ENCODE measurements around the gene NDUFS7.
A peak's percentile ranks its signal among the peaks of the same experiment; 100 is the strongest.

Gene NDUFS7

DNA sequence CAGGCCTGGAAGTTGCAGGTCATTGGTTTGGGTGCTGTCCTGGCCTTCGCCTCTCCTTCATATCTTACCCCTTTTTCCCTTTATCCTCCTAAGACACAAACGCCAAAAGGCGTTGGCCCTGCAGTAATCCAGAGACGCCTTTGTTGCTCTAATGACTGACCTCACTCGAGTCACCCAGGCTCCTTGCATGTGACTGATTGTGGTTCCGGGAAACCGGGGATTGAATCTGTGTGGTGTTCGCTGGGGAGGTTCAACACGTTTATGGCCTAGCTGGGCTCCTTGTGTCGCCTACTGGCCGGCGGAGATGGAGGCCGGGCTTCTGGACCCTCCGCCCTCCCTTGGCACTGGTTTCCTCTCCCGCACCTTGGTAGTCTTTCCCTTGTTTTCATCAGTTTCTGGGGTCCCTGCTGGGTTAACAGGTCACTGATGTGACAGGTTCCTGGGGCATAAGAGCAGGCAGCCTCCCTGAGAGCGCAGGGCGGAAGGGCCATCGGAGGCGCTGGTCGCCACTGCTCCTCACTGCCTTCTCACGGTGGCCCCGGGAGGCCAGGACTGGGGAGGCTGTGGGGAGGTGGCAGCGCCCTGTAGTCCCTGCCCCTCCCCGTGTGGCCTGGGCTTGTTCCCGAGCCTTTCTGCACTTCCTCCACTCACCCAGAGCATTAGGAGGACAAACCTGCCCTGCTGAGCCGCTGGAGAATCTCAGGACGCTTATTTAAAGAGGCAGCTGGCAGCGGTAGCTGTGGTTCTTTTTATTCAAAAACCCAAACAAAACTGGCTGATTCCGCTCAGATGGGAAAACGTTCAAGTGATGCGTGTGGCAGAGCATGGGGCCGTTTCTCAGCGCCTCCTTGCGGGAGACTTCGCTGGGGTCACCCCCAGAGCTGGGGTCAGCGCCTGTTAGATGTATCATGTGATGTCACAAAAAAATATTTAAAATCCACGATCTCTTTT lies 18.1 kb upstream of the NDUFS7 start:
- DNase-seq, result no peak

DNA sequence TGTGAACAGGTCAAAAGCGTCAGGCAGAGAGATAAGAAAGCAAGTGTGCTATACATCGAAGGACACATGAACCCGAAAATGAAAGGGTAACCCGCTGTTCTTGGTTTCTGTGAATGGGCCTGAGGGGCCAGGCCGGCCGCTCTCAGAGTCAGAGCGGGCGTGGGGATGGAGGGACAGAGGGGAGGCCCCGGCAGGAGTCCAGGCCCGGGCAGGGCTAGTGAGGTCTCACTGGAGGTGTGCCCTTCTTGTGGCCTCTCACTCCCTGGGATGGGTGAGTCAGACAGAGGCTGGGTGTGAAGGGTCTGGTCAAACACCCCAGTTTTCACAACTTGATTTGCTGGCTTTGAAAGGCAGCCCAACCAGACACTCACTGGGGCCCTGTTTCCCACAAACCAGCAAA lies 17.4 kb upstream of the NDUFS7 start:
- no peak for DNase-seq

DNA sequence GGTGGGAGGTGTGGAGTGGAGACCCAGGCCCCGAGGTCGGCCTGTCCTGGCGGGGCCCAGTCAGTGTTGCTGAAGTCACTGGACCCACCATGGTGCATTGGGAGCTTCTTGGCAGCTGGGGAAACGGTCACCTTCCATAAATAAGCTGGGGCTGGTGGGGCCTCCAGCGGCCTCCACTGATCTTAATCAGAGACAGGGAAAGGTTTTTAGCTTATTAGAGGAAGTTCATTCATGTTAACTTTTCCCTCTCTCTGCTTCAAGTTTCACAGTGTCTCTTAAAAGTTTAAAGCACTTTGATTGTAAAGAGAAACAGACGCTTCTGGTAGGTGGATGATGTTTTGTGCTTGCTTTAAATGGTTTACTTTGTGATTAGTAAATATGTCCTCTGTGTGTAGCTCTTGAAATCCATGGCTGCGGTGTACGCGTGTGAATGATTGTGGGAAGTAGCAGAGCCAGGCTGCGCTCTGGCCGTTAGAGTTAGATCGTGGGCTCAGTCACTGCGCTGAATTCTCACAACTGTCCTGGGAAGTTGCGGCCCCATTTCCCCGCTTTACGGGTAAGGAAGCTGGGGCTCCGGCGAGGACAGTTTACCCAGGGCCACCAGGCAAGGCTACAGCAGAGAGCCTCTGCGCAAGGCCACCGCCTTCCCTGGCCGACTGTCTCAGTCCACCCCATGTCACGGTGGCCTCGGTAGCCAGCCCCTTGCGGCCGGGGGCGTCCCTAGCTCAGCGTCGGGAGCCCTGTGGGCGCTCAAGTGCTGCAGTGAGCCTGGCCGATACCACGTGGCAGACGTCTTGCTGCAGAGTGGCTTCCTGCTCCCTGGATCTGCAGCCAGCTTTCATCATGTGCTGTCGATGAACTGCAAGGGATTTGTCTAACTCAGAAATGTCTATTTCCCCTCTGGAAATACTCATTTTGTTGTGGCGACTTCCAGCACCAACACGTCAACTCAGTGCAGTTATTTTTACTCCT lies 16.5 kb upstream of the NDUFS7 start:
- DNase-seq, result no peak

DNA sequence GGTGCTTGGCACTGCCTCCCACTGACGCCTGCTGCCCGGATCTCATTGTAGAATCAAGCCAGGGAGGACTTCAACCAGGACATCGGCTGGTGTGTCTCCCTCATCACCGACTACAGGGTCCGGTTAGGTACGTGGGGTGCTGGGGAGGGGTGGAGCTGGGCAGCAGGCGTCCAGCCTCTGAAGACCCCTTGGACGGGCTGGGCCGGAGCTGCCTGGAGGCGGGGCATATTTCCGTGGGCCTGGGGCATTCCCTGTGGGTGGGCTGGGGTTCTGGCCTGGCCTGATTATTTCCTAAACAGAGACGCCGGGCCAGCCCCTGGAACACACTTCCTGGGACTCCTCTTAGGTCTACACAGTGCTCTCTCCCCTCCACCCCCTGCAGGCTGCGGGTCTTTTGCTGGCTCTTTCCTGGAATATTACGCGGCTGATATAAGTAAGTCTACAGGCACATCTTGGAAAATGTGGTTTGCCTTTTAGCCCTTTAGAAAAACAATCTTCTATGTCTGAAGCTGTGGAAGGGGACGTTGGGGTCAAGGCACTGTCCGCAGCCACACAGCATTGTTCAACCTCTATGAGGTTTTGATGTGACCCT lies 14.4 kb upstream of the NDUFS7 start:
- no peak for DNase-seq

DNA sequence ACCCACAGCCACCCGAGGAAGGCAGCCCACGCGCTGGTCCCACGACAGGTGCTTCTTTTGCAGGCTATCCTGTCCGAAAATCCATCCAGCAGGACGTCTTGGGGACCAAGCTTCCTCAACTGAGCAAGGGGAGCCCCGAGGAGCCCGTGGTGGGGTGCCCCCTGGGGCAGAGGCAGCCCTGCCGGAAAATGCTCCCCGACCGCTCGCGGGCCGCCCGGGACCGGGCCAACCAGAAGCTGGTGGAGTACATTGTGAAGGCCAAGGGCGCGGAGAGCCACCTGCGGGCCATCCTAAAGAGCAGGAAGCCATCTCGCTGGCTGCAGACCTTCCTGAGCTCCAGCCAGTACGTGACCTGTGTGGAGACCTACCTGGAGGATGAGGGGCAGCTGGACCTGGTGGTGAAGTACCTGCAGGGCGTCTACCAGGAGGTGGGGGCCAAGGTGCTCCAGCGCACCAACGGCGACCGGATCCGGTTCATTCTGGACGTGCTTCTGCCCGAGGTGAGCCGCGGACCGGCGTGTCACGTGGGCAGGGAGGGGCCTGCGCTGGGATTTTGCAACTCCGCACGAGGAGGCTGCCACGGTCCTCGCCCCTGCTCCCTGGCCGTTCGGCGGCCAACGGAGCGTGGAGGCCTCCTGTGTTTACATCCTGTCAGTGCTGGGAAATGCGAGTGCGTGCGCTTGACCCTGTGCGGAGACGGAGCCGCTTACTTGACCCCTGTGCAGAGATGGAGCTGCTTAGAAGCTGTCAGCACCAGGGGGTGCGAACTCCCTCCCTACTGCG lies 12.9 kb upstream of the NDUFS7 start:
- DNase-seq, result no peak

DNA sequence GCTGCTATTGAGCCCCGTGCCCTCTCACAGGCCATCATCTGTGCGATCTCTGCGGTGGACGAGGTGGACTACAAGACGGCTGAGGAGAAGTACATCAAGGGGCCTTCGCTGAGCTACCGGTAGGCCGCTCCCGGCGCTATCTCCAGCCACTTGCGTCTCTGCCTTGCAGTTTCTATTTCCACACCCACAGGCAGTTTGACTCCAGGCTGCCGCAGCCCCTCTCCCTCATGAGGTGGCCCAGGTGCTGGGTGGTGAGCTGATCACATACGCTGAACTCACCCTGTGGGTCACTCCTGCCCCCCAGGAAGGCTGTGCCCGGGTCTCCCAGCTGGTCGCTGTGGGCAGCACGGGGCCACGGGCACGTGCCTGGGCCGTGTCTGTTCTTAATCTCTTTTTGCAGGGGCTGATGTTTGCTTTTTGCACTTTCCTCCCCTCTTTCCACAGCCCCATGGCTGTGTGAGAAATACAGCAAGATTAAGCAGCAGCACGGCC lies 10.6 kb upstream of the NDUFS7 start:
- DNase-seq, result no peak

DNA sequence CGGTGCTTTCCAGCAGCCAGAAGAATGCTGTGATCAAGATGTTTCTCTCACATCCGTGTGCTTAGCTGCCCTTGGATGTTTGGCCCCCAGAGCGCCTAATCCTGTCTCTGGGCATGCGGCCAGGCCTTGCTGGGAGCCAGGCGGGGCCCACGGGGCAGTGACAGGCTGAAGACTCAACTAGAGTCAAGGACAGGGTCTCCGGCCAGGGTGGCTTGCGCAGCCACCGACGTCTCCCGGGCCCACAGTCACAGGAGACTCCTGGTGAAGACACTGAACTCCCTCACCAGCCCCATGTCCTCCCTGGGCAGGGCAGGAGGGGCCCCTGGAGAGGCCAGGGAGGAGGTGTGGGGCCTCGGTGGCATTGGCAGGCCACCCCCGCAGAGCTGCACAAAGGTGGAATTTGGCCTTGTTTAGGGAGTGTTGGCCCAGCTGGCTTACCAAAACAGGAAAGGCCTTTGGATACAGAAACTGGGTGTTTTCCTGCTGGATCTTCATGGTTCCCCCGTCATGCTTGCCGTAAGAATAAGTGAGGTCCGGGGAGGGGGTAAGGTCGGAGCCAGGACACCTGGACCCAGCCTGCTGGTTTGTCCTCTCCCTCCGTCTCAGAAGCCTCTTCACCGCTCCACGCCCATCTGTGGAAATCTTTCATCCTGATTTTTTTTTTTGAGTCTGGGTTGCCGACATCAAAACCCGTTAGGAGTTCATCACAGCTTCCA lies 10.0 kb upstream of the NDUFS7 start:
- DNase-seq, result no peak

DNA sequence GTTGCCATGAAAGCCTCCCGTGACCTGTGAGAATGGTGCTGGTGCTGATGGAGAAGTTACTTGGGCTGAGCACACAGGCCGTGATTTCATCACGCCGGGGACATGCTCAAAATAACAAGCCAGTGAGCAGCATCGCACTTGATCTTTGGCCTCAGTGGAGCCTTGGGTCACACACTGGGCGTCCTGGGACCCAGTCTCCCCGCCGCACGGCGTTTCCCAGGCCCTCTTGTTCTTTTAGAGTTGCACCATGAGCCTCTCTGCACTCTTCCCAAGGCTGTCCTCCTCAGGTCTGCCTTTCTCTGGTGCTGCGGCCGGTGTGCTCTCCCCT lies 9.5 kb upstream of the NDUFS7 start:
- DNase-seq, result no peak

DNA sequence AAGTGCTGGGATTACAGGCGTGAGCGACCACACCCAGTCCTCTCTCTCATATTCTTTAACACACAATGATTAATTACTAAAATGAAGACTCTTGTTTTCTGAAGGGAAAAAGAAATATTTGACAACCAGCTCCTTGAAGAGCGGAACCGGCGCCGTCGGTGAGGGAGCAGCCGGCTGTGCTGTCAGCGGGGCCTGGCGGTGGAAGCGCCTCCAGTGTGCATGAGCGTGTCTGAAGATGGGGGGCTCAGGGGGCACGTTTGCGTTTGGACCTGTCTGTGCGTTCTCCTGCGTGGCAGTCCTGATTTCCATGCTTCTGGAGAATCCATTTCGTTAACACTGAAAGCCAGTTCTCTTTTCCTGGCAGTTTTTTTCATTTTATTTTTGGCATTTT lies 7.3 kb upstream of the NDUFS7 start:
- DNase-seq, result no peak

DNA sequence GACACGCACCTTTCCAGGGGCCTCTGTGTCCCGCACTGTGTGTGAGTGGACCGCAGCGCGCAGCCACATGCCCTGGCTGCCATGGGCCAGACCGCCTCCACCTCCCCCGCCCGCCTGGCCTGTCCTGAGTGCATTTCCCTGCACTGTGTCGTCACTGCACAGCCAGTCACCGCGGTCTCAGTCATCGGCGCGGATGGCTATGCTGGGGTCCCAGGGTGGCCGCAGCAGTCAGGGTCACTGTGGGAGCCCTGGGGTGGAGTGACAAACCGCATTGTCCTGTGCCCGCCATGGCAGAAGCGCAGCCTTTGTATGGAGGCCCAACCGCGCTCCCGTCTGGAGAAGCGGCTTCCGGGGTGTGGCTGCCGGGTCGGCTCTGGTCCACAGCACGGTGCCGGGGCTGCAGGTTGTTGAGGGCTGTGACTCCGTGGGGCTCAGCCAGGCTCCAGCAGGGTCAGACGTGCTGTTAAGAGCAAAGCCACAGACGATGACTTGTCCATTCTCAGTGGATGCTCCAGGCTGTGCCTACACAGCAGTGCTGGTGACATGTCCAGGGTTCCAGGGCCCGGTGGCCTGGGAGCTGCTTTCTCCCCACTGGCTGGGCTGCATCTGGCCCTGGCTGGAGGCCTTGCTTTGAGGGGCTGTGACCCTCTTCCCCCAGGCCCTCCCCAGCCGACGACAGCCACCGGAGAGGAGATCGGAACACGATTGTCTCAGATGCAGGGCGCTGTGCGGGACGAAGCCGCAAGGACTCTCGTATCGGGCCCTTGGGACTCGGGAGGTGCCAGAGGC lies 6.3 kb upstream of the NDUFS7 start:
- DNase-seq, result no peak

DNA sequence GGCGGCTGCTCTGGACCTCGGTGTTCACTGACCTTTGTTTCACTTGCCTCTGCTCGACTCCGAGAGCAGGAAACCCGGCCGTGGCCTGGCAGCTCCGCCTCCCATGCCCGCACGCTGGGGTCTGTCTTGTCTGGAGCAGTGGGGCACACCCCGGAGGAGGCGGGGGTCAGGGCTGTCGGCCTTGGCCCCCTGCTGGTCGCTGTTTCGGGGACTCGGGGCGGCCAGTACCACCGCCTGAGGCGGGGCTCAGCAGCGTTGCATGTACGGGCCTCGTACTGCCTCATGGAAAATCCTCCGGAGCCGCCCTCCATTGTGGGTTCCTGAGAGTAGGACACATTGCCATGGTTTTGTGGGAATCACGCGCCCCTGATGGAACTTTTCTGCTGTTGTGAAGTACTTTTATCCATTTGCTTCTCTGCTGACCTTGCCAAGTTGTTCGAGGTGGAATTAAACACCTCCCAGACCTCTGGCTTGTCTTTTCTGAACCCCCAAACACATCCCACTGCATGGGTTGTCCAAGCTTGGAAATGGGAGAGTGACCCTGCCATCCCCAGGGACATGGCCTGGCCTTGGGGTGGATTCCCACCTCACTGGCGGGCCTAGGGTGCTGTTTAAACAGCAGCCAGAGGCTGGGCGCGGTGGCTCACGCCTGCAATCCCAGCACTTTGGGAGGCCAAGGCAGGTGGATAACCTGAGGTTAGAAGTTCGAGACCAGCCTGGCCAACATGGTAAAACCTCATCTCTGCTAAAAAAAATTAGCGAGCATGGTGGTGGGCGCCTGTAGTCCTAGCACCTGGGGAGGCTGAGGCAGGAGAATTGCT lies 5.5 kb upstream of the NDUFS7 start:
- DNase-seq, result no peak

DNA sequence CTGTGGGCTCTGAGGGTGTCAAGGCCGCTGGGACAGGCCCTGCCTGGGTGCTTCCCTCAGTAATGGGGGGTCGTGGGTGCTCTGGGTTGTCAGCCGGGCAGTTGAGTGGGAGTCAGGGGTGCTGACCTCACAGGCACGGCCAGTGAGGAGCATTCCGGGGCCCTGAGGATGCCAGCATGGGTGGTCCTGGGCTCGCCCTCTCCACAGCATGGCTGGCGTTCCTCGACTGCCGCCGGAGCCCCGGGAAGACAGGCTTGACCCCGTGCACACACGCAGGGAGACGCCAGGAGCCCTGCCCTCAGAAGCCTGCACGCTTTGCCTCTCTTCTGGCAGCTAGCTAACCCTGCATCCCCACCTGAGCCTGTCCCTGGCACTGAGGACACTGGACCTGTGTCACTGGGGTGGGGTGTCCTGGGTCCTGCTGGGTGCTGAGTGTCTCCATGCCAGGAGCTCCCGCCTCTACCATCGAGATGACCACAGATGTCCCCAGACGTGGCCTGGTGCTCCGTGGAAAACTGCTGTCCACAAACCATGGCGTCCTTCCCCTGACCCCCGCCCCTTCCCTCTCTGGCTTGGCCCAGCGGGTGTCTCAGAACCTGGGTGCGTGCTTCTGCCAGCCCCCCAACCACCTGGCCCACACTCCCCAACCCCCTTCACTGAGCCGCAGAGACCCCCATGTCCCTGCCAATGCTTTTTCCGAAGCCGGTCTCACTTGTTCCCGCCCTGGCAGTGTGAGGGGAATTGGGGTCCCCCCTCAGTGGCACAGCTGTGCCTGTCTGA lies 4.4 kb upstream of the NDUFS7 start:
- DNase-seq, result no peak

DNA sequence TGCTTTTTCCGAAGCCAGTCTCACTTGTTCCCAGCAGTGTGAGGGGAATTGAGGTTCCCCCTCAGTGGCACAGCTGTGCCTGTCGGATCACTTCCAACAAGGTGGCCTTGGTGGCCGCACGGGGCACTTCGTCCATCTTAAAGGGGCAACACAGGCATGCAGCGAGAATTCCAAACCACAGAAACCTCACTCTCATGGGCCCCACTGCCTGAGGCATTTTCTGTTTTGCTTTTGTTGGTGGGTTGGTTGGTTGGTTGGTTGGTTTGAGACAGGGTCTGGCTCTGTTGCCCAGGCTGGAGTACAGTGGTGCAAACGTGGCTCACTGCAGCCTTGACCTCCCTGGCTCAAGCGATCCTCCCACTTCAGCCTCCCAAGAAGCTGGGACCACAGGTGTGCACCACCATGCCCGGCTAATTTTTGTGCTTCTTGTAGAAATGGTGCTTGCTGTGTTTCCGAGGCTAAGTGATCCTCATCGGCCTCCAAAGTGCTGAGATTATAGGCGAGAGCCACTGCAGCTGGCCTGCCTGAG lies 3.7 kb upstream of the NDUFS7 start:
- DNase-seq, result no peak

DNA sequence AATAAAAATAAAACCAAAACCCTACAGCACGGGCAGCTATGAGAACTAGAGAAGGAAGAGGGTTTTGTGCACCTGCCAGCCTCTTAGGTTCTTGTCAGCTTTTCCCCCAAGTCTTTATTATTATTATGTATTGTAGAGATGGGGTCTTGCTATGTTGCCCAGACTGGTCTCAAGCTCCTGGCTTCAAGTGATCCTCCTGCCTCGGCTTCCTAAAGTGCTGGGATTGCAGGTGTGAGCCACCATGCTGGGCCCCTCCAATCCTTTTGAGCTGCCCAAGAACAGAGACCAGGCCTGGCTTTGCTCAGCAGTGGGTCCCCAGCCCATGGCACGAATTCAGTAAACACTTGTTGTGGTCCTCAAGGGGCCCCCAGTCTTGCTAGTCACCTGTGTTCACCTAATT lies 1.5 kb upstream of the NDUFS7 start:
- DNase-seq, result no peak

DNA sequence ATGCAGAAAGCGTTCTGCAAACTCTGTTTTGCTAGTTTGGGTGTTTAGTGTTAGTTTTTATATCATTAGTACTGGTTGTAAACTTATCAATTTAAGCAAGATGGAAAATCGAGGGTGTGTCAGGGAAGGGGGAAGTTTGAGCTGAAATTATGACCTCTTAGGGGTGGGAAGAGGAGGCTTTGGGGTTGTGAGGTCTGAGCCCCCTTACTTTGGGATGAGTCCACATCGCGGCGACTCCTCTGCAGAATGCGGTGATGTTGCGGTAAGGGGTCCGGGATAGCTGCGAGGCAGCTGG lies 743 bp upstream of the NDUFS7 start:
- no peak for DNase-seq

DNA sequence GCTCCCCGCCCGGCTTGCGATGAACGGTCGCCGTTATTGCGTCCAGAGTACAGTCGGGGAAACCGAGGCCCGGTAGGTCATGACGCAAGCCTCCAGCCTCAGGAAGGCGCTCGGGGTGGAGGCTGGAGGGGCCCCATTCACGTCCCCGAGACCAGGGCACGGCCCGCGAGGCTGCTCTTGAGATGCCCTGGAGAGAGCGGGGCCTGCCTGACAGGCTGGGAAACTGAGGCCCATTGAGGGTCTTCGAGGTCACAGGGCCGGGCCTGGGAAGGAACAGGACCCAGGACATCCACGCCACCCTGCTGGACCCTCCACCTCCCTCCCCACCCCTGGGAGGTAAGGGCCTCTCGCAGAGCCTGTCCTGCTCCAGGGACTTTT lies 367 bp downstream of the NDUFS7 start:
- DNase-seq, result no peak

DNA sequence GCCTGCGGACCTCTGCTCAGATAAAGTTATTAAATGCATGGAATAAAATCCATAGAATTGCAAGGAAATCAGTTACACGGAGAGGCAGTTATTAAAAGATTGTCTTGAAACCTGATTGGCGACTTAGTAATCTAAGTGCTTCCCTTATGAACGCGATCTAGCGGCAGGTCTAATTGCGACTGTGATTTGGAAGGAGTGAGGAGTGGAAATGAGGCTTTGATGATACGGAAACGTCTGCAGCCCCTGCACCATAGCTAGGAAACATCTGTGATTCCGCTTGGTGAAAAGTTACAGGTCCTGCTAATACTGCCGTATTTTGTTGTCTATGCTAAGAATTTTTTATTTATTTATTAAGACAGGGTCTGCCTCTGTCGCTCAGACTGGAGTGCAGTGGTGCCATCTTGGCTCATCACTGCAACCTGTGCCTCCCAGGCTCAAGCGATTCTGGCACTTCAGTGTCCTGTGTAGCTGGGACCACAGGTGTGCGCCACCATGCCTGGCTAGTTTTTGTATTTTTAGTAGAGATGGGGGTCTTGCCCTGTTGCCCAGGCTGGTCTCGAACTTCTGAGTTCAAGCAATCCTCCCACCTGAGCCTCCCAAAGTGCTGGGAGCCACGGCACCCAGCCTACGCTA lies 887 bp downstream of the NDUFS7 start:
- peak; percentile 45 for DNase-seq

DNA sequence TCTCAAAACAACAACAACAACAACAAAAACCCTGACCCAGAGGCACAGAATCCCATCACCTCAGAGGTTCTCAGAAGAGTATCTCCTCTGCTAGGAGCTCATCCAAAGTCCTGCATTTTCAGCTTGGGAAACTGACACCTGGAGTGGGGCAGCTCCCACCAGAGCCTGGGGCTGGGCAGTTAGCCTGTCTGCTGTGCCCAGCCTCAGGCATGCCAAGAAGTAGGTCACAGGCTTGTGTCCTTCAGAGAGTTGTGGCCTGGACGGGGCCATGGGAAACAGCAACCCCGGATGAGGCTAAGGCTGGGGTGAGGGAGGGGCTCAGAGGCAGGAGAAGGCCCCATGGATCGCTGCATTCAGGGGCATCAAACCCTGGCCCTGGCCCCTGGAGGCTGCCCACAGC lies 2.1 kb downstream of the NDUFS7 start:
- DNase-seq, result no peak

Data from NCI-H69 (cell line).